GM18502 (cell line): ENCODE measurements around the gene LSAMP.

ENCODE experiments used
- ATAC-seq: cut with Tn5 transposase; IDR thresholded peaks from one replicate; pipeline ENCODE4 v1.9.1; 2021; ENCODE audit warnings: mild to moderate bottlenecking; ENCODE audit not compliant: unreplicated experiment, poor library complexity

The LSAMP gene

DNA sequence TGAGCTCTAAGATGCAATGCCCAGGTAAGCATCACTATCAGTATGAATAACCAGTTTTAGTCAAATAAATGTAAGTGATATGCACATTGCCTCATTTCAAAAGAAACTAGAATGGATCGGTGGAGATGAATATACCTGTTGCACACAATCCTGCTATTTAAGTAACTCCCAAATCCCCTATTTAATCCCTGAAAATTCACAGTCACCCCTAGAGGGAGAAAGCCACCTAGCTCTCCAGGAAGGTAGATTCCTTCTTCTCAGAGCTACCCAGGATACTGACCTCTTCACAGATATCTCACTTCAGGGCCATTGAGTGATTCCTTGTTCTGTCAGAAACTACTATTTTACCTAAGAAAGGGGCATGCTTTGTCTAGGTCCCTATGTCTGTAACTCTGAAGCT lies 11.7 kb downstream of the LSAMP start:
- no peak for ATAC-seq

DNA sequence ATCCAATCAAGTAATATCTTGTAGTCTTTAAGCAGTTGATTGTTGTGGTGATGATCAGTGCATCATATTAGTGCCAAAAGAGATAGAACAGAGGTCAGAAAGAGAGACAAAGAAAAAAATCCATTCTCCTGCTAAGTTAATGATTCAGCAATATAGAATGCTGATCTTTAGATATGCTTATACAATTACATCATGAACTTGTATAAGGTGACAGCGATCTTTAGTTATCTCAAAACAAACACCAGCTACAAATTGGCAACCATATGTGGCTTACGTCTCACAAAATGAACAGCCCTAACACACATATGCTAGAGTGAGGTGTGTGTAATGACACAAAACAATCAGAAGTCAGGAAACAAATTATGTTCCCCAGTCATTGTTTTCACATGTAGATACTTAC lies 12.5 kb downstream of the LSAMP start:
- ATAC-seq: no peak

DNA sequence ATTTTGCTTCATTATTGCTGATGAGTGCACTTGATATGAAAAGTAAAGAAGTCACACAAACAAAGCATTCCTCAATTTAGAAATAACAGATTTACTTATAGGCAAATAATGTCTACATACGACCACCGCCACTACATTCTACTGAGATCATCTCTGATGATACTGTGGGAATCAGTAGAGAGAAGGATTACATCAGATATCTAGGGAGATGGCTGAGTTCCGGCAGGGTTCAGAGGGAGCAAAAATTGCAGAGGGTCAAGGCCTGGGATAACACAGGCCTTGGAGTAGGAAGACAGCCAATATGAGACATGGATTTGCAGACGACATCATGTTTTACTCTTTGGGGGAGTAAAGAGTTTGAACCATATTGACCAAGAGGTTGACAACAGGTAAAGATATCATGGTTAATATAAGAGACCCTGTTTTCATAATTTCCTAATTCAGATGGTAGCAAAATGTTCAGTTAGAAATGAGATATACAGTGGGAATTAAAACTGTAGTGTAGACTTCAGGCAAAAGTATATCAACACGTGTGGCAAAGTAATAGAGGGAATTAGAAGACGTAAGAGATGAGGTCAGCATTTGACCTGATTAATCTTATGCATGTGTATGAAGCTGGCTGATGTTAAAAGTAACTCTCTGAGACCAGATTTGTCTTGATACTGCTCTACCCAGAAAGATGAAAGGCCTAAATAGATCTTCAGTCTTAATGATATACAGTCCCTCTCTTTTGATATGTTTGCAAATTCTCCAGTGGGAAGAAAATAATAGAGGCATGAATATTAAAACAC lies 15.6 kb downstream of the LSAMP start:
- ATAC-seq: no peak

DNA sequence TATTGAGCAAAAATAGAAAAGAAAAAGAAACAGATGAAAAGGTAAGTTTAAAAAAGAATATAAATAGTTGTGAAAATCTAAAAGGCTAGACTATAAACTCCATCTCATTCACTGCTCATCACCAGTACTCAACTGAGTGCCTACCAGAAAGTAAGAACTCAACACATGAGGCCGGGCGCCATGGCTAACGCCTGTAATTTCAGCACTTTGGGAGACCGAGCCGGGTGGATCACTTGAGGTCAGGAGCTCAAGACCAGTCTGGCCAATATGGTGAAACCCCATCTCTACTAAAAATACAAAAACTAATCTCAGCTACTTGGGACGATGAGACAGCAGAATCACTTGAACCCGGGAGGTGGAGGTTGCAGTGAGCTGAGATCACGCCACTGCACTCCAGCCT lies 19.3 kb downstream of the LSAMP start:
- ATAC-seq: no peak

DNA sequence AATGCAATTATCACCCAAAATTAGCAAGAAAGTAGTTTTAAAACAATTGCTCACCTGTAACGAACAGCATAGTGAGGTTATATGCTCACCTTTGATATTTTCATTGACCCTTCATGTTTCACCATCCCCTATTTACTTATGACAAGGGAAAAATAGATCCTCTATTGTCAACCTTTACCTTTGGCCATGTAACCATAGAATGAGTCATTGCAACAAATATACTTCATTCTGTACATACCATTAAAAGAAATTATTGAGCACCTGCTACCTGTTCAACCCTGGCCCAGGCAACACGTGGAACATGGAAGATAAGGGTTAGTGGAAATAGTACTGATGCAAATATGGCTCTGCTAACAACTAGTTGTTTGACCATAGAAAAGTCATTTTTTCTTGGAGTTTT lies 20.2 kb downstream of the LSAMP start:
- ATAC-seq: no peak

DNA sequence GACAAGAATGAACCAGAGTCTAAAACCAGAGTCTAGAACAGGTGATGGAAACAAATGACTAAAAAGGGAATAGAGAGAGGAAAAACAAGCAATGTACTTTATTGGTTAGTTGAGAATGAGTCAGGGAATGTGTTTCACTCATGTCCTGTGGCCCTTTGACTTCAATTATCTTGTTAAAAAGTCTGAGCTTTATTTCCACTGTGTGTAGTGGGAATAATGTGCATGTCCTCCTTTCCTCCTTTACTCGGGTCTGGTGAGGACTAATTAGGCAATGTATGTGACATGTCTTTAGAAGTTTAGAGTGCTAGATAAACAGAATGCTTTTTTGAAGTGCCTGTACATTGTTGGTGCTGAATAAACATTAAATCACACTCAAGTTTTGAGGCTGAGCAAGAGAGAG lies 21.3 kb downstream of the LSAMP start:
- ATAC-seq: no peak

DNA sequence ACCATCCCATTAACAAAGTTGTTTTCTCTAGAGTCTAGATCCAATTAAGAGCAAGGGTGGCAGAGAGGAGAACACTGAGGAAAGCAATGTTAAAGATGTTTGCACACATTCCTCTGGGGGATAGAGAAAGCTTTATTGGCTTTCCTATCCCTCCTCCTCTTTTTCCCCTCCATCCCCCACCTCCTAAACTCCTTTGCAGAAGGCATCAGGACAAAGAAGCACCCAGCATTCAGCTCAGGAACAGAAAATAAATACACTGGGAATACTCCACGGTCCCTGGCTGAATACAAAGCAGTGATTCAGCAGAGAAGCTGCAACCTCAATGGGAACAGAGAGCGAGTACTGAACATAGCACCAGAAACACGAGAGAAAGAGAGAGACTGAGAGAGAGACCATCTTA lies 21.9 kb downstream of the LSAMP start:
- no peak for ATAC-seq

DNA sequence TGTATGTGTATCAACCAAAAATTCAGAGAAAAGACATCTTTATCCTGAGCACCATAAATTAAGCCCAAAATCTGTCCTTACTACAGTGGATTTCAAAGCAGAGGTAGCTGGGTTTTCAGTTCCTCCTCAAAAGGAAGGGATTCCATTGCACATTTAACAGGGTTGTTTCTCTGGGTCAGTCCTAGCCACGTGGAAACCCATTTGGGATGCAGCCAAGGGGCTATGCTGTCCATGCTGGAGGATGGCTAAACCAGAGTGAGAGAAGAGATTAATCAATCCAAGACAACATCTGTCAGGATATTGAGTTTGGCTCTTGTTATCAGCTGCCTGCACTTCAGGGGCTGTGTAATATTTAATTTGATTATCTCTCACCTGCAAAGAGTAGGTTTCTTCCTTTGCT lies 28.1 kb downstream of the LSAMP start:
- no peak for ATAC-seq

DNA sequence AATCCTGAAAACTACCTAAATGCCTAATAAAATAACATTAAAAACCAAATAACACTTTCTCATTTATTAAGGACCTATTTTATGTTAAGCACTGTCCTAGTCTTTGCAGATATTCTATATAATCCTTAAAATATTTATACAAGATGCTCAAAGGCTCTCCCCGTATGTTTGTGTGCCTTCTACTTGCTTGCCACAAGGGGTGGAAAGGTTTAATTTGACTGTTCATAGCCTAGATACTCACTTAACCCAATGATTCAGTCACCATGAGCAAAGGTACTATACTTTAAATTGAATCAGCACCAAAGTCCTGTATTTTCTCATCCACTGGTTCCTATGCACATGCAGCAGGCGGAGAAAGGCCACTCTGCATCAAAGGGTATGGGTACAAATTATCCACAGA lies 32.0 kb downstream of the LSAMP start:
- no peak for ATAC-seq

DNA sequence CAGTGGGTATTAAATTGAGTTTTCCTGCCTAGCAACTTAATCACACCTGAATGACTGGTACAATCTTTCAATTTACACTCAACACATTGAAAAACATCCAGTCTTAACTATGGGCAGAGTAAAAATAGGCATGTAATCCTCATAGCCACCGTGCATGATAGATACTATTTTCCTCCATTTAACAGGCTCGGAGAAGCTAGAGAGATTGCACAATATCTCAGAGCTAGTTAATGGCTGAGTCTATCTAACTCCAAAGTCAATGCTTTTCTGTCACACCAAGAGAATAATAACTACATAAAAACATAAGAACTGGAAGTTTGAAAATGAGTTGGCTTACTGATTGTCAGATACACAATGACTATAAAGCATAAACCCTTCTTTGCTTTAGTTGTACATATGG lies 36.8 kb downstream of the LSAMP start:
- no peak for ATAC-seq

DNA sequence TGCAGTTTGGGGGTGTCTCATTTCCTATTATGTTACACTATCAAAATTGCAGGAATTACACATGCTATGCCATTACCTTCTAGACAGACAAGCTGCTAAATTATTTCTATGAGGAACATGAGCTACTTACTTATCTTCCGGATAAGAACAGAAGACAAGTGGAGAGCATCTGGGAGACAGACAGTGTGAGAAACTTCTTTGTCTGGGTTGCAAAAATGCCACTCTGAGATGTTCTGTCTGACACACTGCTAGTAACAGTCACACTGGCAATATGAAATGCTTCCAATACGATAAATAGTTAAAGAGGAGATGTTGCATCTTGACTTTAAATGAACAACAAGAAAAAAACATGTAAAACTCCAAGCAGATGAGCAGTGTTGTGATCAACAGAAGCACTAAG lies 40.1 kb downstream of the LSAMP start:
- no peak for ATAC-seq

DNA sequence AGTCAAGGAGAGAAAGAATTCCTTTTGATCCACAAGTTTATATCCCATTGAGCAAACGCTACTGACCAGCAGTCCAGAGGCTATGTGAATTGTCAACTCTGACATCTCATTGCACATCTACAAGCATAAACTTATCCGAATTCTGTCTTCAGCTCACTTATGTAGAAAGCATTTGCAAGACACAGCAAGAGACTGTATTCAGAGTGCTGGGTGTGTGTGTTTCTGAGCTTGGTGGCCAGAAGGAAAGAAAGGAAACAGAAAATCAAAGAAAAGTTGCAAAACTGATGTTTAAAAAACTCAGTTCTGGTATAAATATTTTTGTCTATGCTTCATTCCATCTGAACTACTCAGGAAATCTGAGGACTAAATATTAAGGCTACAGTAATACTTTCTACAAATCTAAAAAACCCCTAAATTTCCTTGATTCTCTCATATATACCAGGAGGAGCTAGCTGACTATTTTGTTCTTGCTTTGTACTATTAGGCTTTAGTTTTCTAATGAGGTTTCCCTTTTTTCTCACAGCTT lies 45.5 kb downstream of the LSAMP start:
- no peak for ATAC-seq

DNA sequence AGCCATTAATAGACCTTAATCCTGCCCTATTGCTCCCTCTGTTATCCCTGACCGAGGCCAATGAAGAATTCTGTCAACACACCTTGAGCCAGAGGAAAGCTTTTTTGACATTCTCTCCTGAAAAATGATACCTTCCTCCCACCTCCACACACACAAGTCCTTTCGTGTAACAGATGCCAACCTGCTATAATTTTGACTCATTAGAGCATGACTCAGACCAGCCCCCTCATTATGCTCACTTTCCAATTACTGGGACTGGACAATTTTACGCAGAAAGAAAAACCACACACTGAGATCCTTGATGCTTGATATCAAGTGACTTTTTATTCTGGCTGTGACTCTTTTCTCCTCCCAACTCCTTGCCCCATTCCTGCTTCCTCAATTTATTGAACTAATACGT lies 50.9 kb downstream of the LSAMP start:
- ATAC-seq: no peak

DNA sequence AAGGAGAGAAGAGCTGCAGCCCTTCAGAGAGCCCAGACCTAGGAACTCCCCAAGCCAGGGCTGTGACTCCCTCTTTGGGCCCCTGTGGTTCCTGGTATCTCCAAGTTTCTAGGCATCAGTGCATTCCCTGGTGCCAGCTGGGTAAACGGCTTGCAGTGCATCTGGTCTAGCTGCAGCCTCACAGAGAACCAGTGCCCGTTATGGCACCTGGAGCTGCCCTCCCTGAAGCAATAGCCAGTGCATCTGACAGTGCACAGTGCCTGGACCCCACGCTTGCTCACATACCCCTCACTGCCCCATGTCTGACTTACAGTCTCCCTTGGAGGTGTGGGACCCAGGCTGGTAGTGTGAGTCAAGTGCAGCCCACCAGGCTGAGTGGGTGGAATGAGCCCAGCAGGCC lies 52.1 kb downstream of the LSAMP start:
- ATAC-seq: no peak

DNA sequence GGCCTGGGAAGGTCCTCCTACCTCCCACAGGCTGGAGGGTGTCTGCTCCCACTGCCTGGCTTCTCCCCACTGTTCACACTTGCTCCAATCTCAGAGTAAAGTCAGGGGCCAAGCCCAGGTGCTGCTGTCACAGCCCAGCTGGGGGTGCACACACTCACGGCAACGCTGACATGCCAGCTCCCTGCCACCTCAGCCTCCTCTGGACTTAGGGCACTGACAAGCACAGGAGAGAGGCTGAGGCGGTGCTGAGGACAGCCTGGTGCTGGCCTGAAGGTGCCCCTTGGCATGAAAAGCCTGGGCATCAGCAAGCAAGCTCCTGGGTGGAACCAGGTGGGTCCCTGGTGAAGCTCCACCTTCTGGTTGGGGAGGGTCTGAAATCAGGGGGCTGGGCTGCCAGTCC lies 53.0 kb downstream of the LSAMP start:
- ATAC-seq: no peak

DNA sequence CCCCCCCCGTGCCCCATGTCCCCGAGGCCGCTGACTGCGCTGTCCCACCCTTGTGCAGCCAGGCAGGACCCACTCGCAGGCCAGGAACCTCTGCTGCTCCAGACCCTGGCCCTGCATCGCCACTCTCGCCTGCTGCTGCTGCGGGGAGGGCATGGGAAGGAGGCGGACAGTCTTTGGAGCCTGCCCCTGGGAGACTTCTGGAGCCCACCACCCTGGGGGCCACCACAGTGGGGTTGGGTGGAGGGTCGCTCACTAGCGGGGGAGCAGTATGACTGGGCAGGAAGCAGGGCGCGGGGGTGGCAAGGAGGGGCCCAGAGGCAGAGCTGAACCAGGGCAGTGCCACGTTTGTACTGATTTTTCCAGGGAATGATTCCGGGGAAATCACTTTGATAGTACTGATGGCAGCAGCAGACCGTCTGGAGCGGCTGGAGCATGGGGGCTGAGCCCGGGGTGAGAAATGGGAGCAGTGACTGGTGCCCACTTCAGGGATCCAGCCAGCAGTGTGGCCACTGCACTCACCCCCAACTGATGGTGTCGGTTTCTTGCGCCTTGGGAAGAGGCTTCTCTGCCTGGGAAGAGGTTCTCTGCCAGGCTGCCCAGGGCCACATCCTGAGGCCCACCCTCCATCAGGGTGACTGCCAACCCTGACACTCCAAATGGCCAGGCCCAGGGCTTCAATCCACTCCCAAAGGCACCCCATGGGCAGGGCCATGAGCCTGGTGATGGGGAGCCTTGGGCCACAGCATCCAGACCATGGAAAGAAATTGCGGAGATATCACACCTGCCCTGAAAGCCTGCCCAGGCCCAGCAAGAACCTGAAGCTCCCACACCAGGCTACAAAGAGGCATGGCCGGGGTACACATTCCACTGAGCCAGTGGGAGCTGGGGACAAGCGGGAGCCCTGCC lies 53.7 kb downstream of the LSAMP start:
- no peak for ATAC-seq

DNA sequence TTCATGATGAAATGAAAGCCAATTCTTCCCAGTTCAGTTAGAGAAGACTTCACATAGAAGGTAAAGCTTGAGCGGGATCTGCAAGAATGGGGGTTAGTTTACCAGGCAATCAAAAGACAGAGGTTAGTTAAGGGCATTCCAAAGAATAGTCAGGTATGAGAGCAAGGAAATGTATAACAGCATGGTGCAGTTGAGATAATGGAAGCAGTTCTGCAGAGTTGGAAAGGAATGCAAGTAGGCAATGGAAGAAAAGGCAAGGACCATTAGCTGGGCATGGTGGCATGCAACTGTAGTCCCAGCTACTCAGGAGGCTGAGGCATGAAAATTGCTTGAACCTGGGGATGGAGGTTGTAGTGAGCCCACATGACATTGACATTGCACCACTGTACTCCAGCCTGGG lies 55.0 kb downstream of the LSAMP start:
- no peak for ATAC-seq

DNA sequence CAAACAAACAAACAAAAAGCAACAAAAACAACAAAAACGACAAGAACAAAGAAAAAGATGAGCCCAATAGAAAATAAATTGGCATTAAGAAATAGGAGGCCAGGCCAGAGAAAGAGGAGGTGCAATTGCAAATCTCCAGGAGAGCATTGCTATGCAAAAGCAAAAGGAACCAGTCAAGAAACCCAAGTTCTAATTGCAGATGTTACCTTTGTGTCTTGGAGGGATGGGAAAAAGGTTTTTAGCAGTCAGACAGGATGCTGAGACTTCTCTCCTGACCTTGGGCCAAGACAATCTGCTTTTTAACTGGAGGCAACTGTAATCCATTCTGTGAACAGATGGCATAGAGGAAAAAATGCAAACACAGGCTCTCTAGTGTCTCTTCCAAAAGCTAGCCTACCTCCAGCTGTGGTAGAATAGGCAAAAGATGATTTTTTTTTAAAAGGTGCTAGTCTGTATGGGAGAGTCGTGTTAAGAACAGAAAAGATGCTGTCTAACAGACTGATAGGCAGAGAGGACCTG lies 56.4 kb downstream of the LSAMP start:
- ATAC-seq: no peak

DNA sequence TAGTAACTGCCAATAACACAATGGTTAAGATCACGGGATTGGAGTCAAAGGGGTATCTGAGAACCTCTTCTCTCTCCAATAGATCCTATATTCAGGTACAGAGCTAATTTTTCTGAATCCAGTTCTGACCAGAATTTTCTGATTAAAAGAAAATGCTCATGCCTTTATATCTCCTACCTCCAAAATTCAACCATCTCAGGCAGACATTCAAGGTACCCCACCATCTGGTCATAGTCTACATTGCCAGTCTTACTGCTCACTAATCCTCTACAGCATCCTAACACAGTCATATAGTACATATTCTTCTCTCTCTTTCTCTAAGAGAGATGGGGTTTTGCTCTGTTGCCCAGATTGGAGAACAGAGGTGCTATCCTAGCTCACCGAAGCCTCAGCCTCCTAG lies 59.1 kb downstream of the LSAMP start:
- ATAC-seq: no peak

DNA sequence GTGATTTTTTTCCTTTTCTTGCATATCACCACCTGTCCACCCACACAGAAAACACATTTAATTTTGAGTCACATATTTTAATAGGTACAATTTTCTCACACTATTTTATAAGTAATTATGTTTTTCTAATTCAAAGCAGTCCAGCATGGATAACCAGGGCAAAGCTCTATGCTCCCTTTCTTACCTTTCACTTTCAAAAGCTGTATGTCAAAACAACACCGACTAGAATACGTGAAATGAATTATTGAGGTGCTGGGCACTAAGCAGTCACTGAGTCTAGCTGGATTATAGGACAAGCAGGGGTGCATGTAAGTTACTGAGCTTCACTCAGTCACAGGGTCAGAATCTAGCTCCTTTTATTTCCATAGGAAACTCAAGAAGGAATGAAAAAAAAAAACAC lies 60.6 kb downstream of the LSAMP start:
- ATAC-seq: no peak

DNA sequence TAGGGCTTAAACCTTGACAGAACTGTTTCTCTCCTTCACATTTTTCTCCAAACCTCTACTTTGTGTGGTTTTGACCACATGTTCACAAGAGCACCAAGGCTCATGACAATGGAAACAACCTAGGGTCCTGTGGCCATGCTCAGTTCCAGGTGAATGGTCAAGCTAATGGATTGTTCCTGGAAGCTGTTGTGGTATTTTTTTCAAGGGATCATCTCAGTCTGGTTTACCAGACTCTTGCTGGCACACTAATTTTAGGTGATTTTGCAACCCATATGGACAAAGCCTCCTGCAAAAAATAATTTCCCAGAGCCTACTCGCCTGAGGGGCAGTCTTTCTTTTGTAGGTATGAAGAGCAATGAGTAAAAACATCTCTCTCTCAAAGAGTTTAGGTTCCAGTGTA lies 67.2 kb downstream of the LSAMP start:
- no peak for ATAC-seq
